Measurements from ENCODE around the gene ZNF519.
"Not testable (repeated sequence)": the region's sequence is repeated elsewhere in the genome, so short reads cannot be mapped to it uniquely, and the experiment has no call there.

ZNF519 gene

GRCh38 chr18:14171301-14172141 is 39.3 kb upstream of the ZNF519 start:
- H3K27ac ChIP-seq (ENCODE audit: low read length); H3K9me3 ChIP-seq (ENCODE audit: control insufficient read depth in 1 of 2, low read length in 2 of 2); H3K4me1 ChIP-seq (ENCODE audit: control insufficient read depth in 1 of 2, insufficient read depth in 2 of 2, low read length in 2 of 2); H3K36me3 ChIP-seq (ENCODE audit: control insufficient read depth in 1 of 2, insufficient read depth in 2 of 2, low read length in 2 of 2); H3K4me3 ChIP-seq (ENCODE audit: low read depth in 1 of 2, low read length in 2 of 2); H3K27me3 ChIP-seq (ENCODE audit: low read depth, low read length): not testable (repeated sequence)

- not testable (repeated sequence) for H3K36me3 ChIP-seq (ENCODE audit: control insufficient read depth in 1 of 2, insufficient read depth in 2 of 2, low read length in 2 of 2); H3K27ac ChIP-seq (ENCODE audit: low read length); H3K4me3 ChIP-seq (ENCODE audit: low read depth in 1 of 2, low read length in 2 of 2); H3K9me3 ChIP-seq (ENCODE audit: control insufficient read depth in 1 of 2, low read length in 2 of 2); H3K4me1 ChIP-seq (ENCODE audit: control insufficient read depth in 1 of 2, insufficient read depth in 2 of 2, low read length in 2 of 2); H3K27me3 ChIP-seq (ENCODE audit: low read depth, low read length)
Observed at GRCh38 chr18:14170367-14171036, 38.3 kb upstream of the ZNF519 start.

DNA sequence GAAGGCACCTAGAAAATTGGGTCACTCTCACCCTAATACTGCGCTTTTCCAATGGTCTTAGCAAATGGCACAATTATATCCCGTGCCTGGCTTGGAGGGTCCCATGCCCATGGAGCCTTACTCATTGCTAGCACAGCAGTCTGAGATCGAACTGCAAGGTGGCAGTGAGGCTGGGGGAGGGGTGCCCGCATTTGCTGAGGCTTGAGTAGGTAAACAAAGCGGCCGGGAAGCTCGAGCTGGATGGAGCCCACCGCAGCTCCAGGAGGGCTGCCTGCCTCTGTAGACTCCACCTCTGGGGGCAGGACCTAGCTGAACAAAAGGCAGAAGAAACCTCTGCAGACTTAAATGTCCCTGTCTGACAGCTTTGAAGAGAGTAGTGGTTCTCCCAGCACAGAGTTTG is 30.7 kb upstream of the ZNF519 start:
- H3K36me3 ChIP-seq (ENCODE audit: control insufficient read depth in 1 of 2, insufficient read depth in 2 of 2, low read length in 2 of 2); H3K27ac ChIP-seq (ENCODE audit: low read length); H3K9me3 ChIP-seq (ENCODE audit: control insufficient read depth in 1 of 2, low read length in 2 of 2); H3K4me1 ChIP-seq (ENCODE audit: control insufficient read depth in 1 of 2, insufficient read depth in 2 of 2, low read length in 2 of 2); H3K4me3 ChIP-seq (ENCODE audit: low read depth in 1 of 2, low read length in 2 of 2); H3K27me3 ChIP-seq (ENCODE audit: low read depth, low read length): not testable (repeated sequence)

- H3K27me3 ChIP-seq (ENCODE audit: low read depth, low read length); H3K27ac ChIP-seq (ENCODE audit: low read length); H3K36me3 ChIP-seq (ENCODE audit: control insufficient read depth in 1 of 2, insufficient read depth in 2 of 2, low read length in 2 of 2); H3K9me3 ChIP-seq (ENCODE audit: control insufficient read depth in 1 of 2, low read length in 2 of 2); H3K4me1 ChIP-seq (ENCODE audit: control insufficient read depth in 1 of 2, insufficient read depth in 2 of 2, low read length in 2 of 2); H3K4me3 ChIP-seq (ENCODE audit: low read depth in 1 of 2, low read length in 2 of 2): not testable (repeated sequence)
Observed at GRCh38 chr18:14151564-14152113, 19.4 kb upstream of the ZNF519 start.

- not testable (repeated sequence) for H3K27me3 ChIP-seq (ENCODE audit: low read depth, low read length); H3K36me3 ChIP-seq (ENCODE audit: control insufficient read depth in 1 of 2, insufficient read depth in 2 of 2, low read length in 2 of 2); H3K9me3 ChIP-seq (ENCODE audit: control insufficient read depth in 1 of 2, low read length in 2 of 2); H3K4me1 ChIP-seq (ENCODE audit: control insufficient read depth in 1 of 2, insufficient read depth in 2 of 2, low read length in 2 of 2); H3K27ac ChIP-seq (ENCODE audit: low read length); H3K4me3 ChIP-seq (ENCODE audit: low read depth in 1 of 2, low read length in 2 of 2)
Observed at GRCh38 chr18:14150766-14151165, 18.5 kb upstream of the ZNF519 start.

DNA sequence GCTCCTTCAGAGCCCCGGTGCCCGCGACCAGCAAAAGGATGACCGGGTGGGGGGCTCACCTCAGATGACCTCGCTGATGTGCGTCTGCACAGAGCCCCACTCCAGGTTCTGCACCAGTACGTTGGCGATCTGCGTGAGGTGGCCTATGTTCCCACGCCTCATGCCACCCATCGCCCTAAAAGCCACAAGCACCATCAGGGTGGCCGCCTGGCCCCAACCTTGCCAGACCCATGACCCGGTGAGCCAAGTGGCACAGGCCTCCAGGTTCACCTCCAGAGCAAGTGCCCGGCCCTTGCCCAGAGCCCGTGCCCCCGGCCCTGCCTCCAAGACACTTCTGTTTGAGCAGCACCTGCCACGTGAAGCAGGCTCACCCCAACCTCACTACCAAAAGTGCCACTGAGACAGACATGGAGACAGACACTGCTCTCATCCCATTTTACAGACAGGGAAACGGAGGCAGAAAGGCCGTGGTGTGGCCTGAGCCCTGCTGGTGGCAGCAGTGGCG is 17.7 kb upstream of the ZNF519 start:
- not testable (repeated sequence) for H3K27me3 ChIP-seq (ENCODE audit: low read depth, low read length); H3K27ac ChIP-seq (ENCODE audit: low read length); H3K36me3 ChIP-seq (ENCODE audit: control insufficient read depth in 1 of 2, insufficient read depth in 2 of 2, low read length in 2 of 2); H3K9me3 ChIP-seq (ENCODE audit: control insufficient read depth in 1 of 2, low read length in 2 of 2); H3K4me1 ChIP-seq (ENCODE audit: control insufficient read depth in 1 of 2, insufficient read depth in 2 of 2, low read length in 2 of 2); H3K4me3 ChIP-seq (ENCODE audit: low read depth in 1 of 2, low read length in 2 of 2)

DNA sequence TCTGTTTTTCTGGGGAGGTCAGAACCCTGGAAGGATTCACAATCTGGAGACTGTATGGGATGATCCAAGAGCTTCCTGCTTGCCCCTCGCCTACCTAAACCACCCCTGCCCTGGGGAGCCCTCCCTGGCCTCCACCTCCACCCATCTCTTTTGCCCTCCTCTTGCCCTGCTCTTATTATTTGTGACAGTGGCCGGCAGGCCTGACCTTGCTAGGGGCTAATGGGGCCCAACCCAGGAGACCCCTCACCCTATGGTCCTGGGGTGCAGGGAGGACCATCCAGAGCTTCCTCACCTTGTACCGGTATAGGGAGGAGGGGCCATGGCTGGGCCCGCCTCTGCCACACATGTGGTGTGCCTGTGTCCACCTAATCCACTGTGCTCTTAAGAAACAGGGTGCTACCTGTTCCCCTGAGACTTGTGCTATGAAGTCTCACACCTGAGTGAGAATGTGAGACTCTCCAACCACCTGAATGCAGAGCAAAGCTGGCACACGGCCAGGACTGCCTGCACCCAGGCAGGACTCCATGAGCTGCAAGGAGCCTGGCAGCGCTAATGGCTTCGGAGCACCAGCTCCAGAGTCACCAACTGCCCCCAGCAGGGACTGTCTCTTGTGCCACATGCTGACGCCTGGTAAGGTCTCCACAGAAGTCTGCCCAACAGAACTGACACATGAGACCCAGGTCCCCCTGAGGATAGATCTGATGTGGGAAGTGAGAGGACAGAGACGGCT is 17.1 kb upstream of the ZNF519 start:
- H3K27ac ChIP-seq (ENCODE audit: low read length); H3K27me3 ChIP-seq (ENCODE audit: low read depth, low read length); H3K4me1 ChIP-seq (ENCODE audit: control insufficient read depth in 1 of 2, insufficient read depth in 2 of 2, low read length in 2 of 2): not testable (repeated sequence)

DNA sequence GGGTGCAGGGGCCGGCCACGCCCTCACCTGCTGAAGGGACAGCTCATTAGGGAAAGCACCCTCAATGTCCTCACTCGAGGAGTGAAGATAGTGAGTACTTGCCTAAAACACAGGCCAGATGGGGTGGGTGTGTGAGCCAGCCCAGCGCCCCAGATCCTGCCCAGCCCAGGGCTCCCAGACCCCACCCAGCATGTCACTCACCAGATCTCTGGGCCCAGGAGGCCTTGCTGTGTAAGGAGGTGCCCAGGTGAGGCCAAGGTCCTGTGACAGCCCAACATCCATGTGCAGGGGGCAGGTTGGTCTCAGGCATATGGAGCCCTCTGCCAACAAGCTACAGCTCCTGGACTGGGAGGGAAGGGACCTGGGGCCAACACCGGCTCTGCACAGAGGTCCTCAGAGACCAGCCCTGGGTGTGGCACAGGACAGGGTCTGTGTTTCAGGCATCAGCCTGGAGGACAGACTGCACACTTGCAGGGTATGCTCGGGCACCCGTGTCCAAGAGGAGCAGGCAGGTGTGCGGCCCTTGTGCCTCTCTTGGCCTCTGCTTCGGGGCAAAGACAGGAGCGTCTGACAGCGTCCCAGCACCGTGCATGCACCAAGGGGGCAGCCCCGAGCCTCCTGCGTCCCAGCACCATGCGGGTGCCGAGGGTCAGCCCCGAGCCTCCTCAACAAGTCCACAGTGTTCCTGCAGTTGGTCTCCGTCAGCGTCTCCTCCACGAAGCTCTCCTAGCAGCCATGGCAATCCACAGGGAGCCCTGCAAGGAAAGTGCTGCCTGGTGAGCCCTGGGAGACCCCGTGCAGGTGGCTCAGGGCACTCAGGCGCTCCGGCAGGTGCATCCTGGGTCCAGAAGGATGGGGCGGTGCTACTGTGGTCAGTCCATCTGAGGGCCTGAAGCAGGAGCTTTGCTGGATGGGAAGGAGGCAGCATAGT is 16.0 kb upstream of the ZNF519 start:
- not testable (repeated sequence) for H3K27me3 ChIP-seq (ENCODE audit: low read depth, low read length); H3K4me3 ChIP-seq (ENCODE audit: low read depth in 1 of 2, low read length in 2 of 2); H3K36me3 ChIP-seq (ENCODE audit: control insufficient read depth in 1 of 2, insufficient read depth in 2 of 2, low read length in 2 of 2); H3K4me1 ChIP-seq (ENCODE audit: control insufficient read depth in 1 of 2, insufficient read depth in 2 of 2, low read length in 2 of 2); H3K27ac ChIP-seq (ENCODE audit: low read length); H3K9me3 ChIP-seq (ENCODE audit: control insufficient read depth in 1 of 2, low read length in 2 of 2)

More for the DNA sequence above, 17.1 kb upstream of the ZNF519 start:
- H3K4me3 ChIP-seq (ENCODE audit: low read depth in 1 of 2, low read length in 2 of 2); H3K36me3 ChIP-seq (ENCODE audit: control insufficient read depth in 1 of 2, insufficient read depth in 2 of 2, low read length in 2 of 2); H3K9me3 ChIP-seq (ENCODE audit: control insufficient read depth in 1 of 2, low read length in 2 of 2): not testable (repeated sequence)

GRCh38 chr18:14146771-14147170 is 14.5 kb upstream of the ZNF519 start:
- H3K4me1 ChIP-seq (ENCODE audit: control insufficient read depth in 1 of 2, insufficient read depth in 2 of 2, low read length in 2 of 2); H3K4me3 ChIP-seq (ENCODE audit: low read depth in 1 of 2, low read length in 2 of 2); H3K9me3 ChIP-seq (ENCODE audit: control insufficient read depth in 1 of 2, low read length in 2 of 2); H3K36me3 ChIP-seq (ENCODE audit: control insufficient read depth in 1 of 2, insufficient read depth in 2 of 2, low read length in 2 of 2); H3K27ac ChIP-seq (ENCODE audit: low read length); H3K27me3 ChIP-seq (ENCODE audit: low read depth, low read length): not testable (repeated sequence)

DNA sequence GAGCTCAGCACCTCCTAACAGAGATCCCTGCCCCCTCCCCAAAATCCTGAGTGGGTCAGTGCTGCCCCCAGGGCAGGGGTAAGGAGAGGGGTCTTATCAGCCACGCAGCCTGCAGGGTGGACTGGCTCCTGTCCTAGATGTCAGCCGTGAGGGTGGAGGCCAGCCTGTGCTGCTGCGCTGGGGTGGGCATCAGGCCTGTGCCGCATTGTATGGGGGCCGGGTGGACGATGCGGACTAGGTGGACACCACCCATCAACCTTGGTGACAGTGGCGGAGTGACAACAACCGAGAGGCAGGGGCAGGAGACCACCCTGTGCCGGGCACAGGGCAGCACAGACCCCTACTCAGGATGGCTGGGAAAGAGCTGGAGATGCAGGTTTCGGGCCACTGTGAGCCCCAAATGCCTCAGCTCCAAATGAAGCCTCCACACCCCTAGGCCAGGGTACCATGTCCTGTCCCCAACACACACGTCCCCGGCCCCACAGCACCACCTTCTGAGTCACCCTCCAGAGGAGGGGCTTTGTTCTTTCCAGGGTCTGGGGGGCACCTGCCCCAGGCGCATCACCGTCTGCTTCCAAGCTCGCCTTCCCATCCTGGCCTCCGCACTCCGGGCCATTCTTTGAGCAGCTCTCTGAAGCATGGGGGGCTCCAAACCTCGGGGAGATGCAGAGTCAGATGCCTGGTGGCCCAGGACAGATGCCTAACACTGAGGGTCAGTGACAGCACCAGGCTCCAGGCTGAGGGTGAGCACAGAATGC is 13.5 kb upstream of the ZNF519 start:
- not testable (repeated sequence) for H3K9me3 ChIP-seq (ENCODE audit: control insufficient read depth in 1 of 2, low read length in 2 of 2); H3K4me3 ChIP-seq (ENCODE audit: low read depth in 1 of 2, low read length in 2 of 2); H3K36me3 ChIP-seq (ENCODE audit: control insufficient read depth in 1 of 2, insufficient read depth in 2 of 2, low read length in 2 of 2); H3K27ac ChIP-seq (ENCODE audit: low read length); H3K27me3 ChIP-seq (ENCODE audit: low read depth, low read length); H3K4me1 ChIP-seq (ENCODE audit: control insufficient read depth in 1 of 2, insufficient read depth in 2 of 2, low read length in 2 of 2)
